HepG2 (cell line): ENCODE data around the gene SIX4. TPM values are rescaled to one million over a fixed set of nuclear protein-coding genes. Genes with fewer than 3 reads are reported as not detected.

Source experiments
- ADNP ChIP-seq: sonication (generic); formaldehyde crosslinking; IDR thresholded peaks from 2 replicates; pipeline ENCODE4 v1.4.0; 2020; ENCODE audit warnings: missing genetic modification reagents
- ARID2 ChIP-seq: sonication (generic); formaldehyde crosslinking; IDR thresholded peaks from 2 replicates; pipeline ENCODE4 v1.8.1; 2022; ENCODE audit warnings: mild to moderate bottlenecking, missing genetic modification reagents, borderline replicate concordance
- ASH2L ChIP-seq: fragments of 300-600, 200-600 bp; sonication (generic); IDR thresholded peaks from 2 replicates; pipeline ENCODE4 v1.7.0; 2017; ENCODE audit warnings: low read depth, mild to moderate bottlenecking, moderate library complexity, mixed read lengths, low read length; ENCODE audit not compliant: insufficient read length
- CREM ChIP-seq, 2 experiments: sonication (generic) in 1 of 2; formaldehyde crosslinking in 1 of 2; IDR thresholded peaks; 2 replicates each; pipeline versions ENCODE4 v1.4.0 to v1.6.1; 2016 to 2020; ENCODE audit warnings: antibody characterized with exemption in 1 of 2, mild to moderate bottlenecking in 1 of 2, missing genetic modification reagents in 1 of 2
- EED ChIP-seq: sonication (generic); formaldehyde crosslinking; IDR thresholded peaks from 2 replicates; pipeline ENCODE4 v1.5.0; 2020; ENCODE audit warnings: mild to moderate bottlenecking, missing genetic modification reagents
- EP300 ChIP-seq, 3 experiments: sonication (generic) in 1 of 3; formaldehyde crosslinking in 1 of 3; IDR thresholded peaks; 2 replicates each; pipeline versions ENCODE4 v1.5.1 to v1.6.1; 2011 to 2020; ENCODE audit warnings: low read depth in 2 of 3, low read length in 2 of 3, borderline replicate concordance in 1 of 3, improper control_type of control experiment in 1 of 3, mild to moderate bottlenecking in 1 of 3, missing genetic modification reagents in 1 of 3, moderate library complexity in 1 of 3
- HMGA1 ChIP-seq: sonication (generic); formaldehyde crosslinking; conservative IDR thresholded peaks from 2 replicates; pipeline ENCODE4 v1.4.0; 2020; ENCODE audit warnings: missing genetic modification reagents
- HOXA5 ChIP-seq: sonication (generic); formaldehyde crosslinking; IDR thresholded peaks from 2 replicates; pipeline ENCODE4 v1.4.0; 2020; ENCODE audit warnings: missing genetic modification reagents
- KAT2B ChIP-seq: fragments of 150-350 bp; IDR thresholded peaks from 2 replicates; pipeline ENCODE4 v1.6.1; 2014; ENCODE audit warnings: low read depth, low read length, borderline replicate concordance
- KMT2B ChIP-seq: IDR thresholded peaks from 2 replicates; pipeline ENCODE4 v1.6.1; 2016; ENCODE audit warnings: missing genetic modification reagents, missing compliant biosample characterization
- MAX ChIP-seq: IDR thresholded peaks from 2 replicates; pipeline ENCODE4 v1.6.1; 2012; ENCODE audit warnings: inconsistent platforms
- MEF2D ChIP-seq: sonication (generic); formaldehyde crosslinking; IDR thresholded peaks from 2 replicates; pipeline ENCODE4 v1.5.1; 2020; ENCODE audit warnings: mild to moderate bottlenecking, missing genetic modification reagents
- PHF5A ChIP-seq: IDR thresholded peaks from one replicate; pipeline ENCODE4 v1.6.1; 2018; ENCODE audit warnings: low read depth, missing genetic modification reagents; ENCODE audit not compliant: unreplicated experiment
- RXRB ChIP-seq: IDR thresholded peaks from 2 replicates; pipeline ENCODE4 v1.6.1; 2016; ENCODE audit warnings: borderline replicate concordance, missing genetic modification reagents, missing compliant biosample characterization
- TEF ChIP-seq: sonication (generic); formaldehyde crosslinking; IDR thresholded peaks from 2 replicates; pipeline ENCODE4 v1.5.0; 2020; ENCODE audit warnings: missing genetic modification reagents
- THAP8 ChIP-seq: sonication (generic); formaldehyde crosslinking; IDR thresholded peaks from 2 replicates; pipeline ENCODE4 v1.5.1; 2020; ENCODE audit warnings: missing genetic modification reagents, mild to moderate bottlenecking, borderline replicate concordance
- THRA ChIP-seq: sonication (generic); formaldehyde crosslinking; IDR thresholded peaks from 2 replicates; pipeline ENCODE4 v1.4.0; 2020; ENCODE audit warnings: missing genetic modification reagents, borderline replicate concordance
- ZBTB42 ChIP-seq: sonication (generic); formaldehyde crosslinking; IDR thresholded peaks from 2 replicates; pipeline ENCODE4 v1.5.0; 2020; ENCODE audit warnings: mild to moderate bottlenecking, missing genetic modification reagents
- ZNF18 ChIP-seq: sonication (generic); formaldehyde crosslinking; IDR thresholded peaks from 2 replicates; pipeline ENCODE4 v1.8.0; 2022; ENCODE audit warnings: mild to moderate bottlenecking, missing genetic modification reagents; ENCODE audit not compliant: insufficient replicate concordance
- ZNF639 ChIP-seq: conservative IDR thresholded peaks from 2 replicates; pipeline ENCODE4 v1.6.1; 2018; ENCODE audit warnings: missing genetic modification reagents
- ZNF674 ChIP-seq: sonication (generic); formaldehyde crosslinking; IDR thresholded peaks from 2 replicates; pipeline ENCODE4 v1.5.0; 2020; ENCODE audit warnings: low read depth, mild to moderate bottlenecking, missing genetic modification reagents
- ZNF768 ChIP-seq: sonication (generic); formaldehyde crosslinking; IDR thresholded peaks from 2 replicates; pipeline ENCODE4 v1.4.0; 2020; ENCODE audit warnings: missing genetic modification reagents
- ZNF83 ChIP-seq: sonication (generic); formaldehyde crosslinking; IDR thresholded peaks from 2 replicates; pipeline ENCODE4 v1.4.0; 2020; ENCODE audit warnings: missing genetic modification reagents, mild to moderate bottlenecking, borderline replicate concordance
- polyA plus RNA-seq, 8 experiments: library from polyadenylated mRNA; depleted of rRNA in 3 of 8; stranded (reverse) in 7 of 8; unstranded in 1 of 8; fragments of >200 nt; fragmentation: Illumina TruSeq in 4 of 8; extraction: Trizol in 4 of 8; gene quantifications; 2 replicates each; pipeline versions ENCODE4 v1.2.1 to v1.2.3, GENCODE V29; 2011 to 2016; ENCODE audit warnings: low read depth in 4 of 8, missing spikeins in 1 of 8, mixed read lengths in 1 of 8; ENCODE audit not compliant: insufficient read depth in 1 of 8
- total RNA-seq, 5 experiments: library from RNA; depleted of rRNA; stranded (reverse); fragments of >200 nt; fragmentation: Illumina TruSeq; extraction: Trizol; gene quantifications; 2 replicates each; pipeline ENCODE4 v1.2.3, GENCODE V29; 2016; ENCODE audit warnings: low read depth in 1 of 5

SIX4 gene
- total and polyA plus RNA-seq, 2 of the 13 experiments (the other 11 are each of a cell fraction or from before 2014, with no cell fraction given), result 5.0 to 6.0 TPM

- no peak for TF ChIP-seq MEF2D (CRISPR knock-in tag)
- no peak for TF ChIP-seq ZNF83 (CRISPR knock-in tag)
- TF ChIP-seq ZBTB42 (CRISPR knock-in tag), result 0 out of 2 replicates have a peak, but pooled peaks have one; percentile 22
- 0 out of 2 replicates have a peak, but pooled peaks have one; percentile 12 for TF ChIP-seq RXRB (CRISPR knock-in tag)
- no peak; the same call in 1 of the 2 replicates for TF ChIP-seq HOXA5 (CRISPR knock-in tag)
- no peak for TF ChIP-seq ARID2 (CRISPR knock-in tag)
- no peak for TF ChIP-seq HMGA1 (CRISPR knock-in tag)
- TF ChIP-seq PHF5A (CRISPR knock-in tag), result no peak
- no peak for TF ChIP-seq ZNF18 (CRISPR knock-in tag)
- TF ChIP-seq ZNF768 (CRISPR knock-in tag), result peak; percentile 46; the same call in 1 of the 2 replicates
- no peak; the same call in 1 of the 2 replicates for TF ChIP-seq KMT2B (CRISPR knock-in tag)
- no peak for TF ChIP-seq ADNP (CRISPR knock-in tag)
- TF ChIP-seq TEF (CRISPR knock-in tag), result no peak
- TF ChIP-seq ZNF674 (CRISPR knock-in tag), result no peak
- TF ChIP-seq ASH2L, result no peak
- no peak for TF ChIP-seq CREM (IDR thresholded peaks at IDR 0.05)
- no peak for TF ChIP-seq CREM (CRISPR knock-in tag; IDR thresholded peaks at IDR 0.05)
- peak; percentile 90 for TF ChIP-seq MAX
- 0 out of 2 replicates have a peak, but pooled peaks have one; percentile 8 for TF ChIP-seq THAP8 (CRISPR knock-in tag)
- no peak for TF ChIP-seq THRA (CRISPR knock-in tag)
- no peak for TF ChIP-seq ZNF639 (CRISPR knock-in tag)
- TF ChIP-seq EP300 (IDR thresholded peaks at IDR 0.05; ENCODE audit: low read depth in 2 of 2, low read length in 2 of 2), result 0 out of 4 replicates have a peak, but pooled peaks of 1 of the 2 experiments have one; percentile 21
- TF ChIP-seq EP300 (CRISPR knock-in tag; IDR thresholded peaks at IDR 0.05; ENCODE audit: borderline replicate concordance), result no peak
- no peak for TF ChIP-seq KAT2B
- TF ChIP-seq EED (CRISPR knock-in tag), result no peak
These were observed 1.6 kb downstream of the SIX4 start (continued) for GRCh38 chr14:60722357-60723115.
